ENCODE results near the gene UBE2U.
A peak's percentile ranks its signal among the peaks of the same experiment; 100 is the strongest.

Gene UBE2U, protein sequence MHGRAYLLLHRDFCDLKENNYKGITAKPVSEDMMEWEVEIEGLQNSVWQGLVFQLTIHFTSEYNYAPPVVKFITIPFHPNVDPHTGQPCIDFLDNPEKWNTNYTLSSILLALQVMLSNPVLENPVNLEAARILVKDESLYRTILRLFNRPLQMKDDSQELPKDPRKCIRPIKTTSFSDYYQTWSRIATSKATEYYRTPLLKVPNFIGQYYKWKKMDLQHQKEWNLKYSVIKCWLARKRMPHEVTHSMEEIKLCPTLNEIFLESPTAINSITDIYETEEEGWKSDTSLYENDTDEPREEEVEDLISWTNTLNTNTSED

GRCh38 chr1:64203420-64203819, at the start of gene UBE2U:
TSS of gene UBE2U (plus strand) at chr1:64203623. CDS start at chr1:64204051, 428 bp downstream.
- no peak for DNase-seq

DNA sequence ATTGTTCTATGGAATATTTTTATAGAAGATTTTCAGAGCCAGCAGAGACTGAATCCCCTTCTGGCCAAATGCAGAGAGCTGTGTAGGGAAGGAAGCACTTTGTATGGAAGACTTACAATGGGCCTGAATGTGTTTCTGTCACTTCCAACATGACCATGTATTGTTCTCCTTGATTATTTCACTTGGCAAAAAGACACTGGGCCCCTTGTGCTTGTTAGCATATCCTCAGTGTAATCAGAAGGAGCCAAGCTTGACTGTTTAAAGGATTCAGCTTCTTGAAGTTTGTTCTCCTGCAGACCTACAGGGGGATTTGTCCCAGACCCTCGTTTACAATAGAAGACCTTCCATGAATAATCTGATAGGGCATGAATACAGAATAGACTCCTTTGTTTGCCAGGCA, 48.1 kb upstream of the UBE2U start:
- DNase-seq, result no peak

DNA sequence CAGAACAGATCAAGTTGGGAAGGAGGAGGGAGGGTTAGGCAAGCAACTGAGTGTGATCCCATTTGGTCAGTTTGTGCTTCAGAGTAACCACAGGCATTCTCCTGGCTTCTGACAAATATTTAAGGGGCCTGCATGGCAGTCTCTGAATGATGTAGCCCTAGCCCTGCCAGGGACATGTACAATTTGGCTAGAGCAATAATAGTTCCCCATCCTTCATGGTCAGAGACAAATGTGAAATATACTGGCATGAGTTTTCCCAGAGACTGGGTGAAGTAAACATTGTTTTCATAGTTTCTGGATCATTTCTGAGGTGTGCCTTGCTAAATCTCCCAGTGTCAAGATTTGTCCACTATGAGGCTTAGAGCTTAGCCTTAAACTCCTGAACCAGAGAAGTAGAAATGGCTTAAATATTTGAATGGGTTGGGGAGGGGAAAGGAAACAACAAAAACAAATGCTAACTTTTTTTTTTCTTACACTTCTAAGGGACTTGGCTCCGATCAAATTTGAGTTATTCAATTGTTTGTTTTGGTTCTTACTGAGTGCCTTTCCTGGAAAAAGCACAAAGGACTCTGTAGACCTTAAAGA, 42.0 kb upstream of the UBE2U start:
- DNase-seq, result no peak

- DNase-seq, result no peak
Observed at GRCh38 chr1:64162151-64162550, 41.3 kb upstream of the UBE2U start.

DNA sequence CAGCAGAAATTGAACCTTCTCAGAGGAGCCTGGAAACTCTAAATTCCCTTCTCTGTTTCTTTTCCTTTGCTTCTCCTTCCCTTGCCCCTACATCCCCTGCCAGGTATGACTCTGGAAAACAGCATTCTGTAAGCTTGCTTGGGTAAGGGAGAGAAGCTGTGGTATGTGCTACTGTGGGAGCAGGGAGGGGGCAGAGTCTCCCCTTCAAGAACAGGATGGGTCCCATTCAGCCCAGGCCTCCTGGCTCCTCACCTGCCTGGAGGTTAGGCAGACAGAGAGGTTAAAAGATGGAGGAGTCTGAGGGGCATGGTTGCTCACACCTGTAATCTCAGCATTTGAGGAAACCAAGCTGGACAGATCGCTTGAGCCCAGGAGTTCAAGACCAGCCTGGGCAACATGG, 40.6 kb upstream of the UBE2U start:
- no peak for DNase-seq

GRCh38 chr1:64163431-64163830, 40.0 kb upstream of the UBE2U start:
- DNase-seq, result no peak

DNA sequence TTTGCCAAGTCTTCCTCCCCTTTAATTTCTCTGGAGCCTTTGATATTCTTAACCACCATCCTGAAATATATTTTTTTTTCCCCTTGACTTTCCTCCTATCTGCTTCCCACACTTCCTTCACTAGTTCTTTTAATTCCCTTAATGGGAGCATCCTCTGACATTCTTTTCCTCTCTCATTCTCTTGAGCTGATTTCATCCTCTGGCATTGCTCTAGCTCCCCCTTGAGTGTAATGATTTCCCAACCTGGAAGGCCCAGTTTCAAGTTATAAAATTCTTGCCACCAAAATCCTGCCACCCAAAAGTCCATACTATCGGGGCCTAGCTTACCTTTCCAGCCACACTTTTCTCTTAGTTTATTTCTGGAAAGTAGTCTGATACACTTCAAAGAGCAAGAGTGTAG, 39.5 kb upstream of the UBE2U start:
- DNase-seq, result peak; percentile 69

- no peak for DNase-seq
Observed at GRCh38 chr1:64166629-64167028, 36.8 kb upstream of the UBE2U start.

DNA sequence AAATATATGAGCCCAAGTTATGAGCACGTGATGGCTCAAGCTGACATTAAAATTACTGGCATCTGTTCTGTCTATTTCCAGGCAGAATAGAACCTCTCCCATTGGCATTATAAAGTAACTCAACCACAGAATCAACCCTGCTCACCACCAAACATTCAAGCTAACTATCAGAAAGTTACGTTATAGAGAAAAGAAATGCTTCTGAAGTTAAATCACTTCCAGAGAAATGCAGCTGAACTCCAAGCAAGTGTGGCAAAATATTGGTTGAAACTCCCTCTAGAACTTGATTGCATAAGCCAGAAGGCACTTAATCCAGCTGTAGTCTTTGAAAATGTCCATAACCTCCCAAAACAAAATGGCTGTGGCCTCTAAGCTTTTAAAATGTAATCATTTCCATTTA, 36.2 kb upstream of the UBE2U start:
- DNase-seq, result peak; percentile 39

DNA sequence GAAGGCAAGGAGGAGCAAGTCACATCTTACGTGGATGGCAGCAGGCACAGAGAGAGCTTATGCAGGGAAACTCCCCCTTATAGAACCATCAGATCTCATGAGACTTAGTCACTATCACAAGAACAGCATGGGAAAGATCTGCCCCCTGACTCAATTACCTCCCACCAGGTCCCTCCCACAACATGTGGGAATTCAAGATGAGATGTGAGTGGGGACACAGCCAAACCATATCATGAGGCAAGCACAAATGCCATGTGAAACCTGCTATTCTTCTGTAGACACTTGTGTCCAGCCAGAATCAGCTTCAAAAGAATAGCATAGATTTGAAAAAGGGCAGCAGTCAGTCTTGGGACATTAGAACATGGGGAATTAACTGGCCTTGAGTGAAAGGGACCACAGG, 32.2 kb upstream of the UBE2U start:
- peak; percentile 13 for DNase-seq

DNA sequence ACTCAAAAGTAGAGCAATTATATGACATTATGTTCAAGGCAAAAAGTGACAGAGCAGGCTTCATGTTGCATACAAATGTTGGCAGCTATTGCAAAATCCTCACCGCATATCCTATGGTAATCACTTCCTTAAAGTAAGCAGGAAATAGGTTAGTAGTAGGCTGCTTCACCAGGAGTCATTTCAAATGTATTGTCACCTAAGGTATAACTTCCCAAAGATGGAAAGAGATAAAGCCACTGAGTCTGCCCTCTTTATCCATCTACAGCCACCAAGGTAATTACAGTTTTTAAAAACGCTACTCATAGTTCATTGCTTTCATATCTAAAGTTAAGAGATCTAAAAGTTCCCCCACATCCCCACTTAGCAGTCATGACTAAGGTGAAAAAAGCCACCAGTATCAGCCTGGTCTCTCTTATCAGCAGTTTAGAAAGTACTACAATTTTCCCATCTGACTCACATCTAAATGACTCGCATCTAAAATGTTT, 31.6 kb upstream of the UBE2U start:
- DNase-seq, result peak; percentile 82

DNA sequence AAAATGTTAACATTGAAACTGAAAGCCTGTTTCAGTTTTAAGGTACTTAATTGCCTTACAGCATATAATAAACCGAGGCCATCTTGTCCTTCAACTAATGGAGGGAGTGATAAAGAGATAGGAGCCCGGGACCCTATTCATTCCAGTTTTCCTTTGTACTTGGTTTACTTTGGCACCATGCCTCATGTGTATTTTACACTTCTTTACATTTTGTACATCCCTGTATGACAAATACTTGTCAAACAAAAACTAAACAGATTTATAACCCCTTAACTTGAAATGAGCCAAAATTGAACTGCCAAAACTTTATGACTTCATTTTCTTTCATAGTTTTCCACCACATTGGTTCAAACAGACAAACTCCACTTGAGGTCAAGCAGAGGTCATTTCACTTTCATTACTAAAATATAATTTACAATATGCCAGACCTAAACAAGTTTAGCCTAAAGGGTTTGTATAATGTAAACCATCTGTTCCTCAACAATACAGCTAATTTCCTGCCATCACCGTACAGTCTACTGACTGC, 30.9 kb upstream of the UBE2U start:
- peak; percentile 41 for DNase-seq

GRCh38 chr1:64173336-64173940, 30.0 kb upstream of the UBE2U start:
- peak; percentile 26 for DNase-seq

DNA sequence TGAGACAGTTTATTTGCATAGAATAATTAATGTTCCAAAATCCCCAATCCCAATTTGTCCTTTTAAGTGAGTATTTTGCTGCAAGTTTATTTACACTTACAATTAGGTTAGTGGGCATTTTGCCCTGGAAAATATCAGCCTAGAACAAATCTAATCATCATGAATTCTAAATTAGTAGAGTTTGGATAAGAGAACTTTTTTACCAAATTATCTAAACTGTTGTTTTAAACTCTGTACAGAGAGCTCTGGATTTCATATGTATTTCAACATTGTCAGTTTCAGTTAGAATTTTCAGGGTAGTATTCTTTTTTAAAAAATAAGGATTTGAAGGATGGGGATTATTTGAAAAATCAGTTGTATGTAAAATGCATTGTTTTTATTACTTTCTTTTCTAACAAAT, 27.8 kb upstream of the UBE2U start:
- DNase-seq, result no peak

GRCh38 chr1:64176659-64177058, 26.8 kb upstream of the UBE2U start:
- no peak for DNase-seq

- DNase-seq, result no peak
Observed at GRCh38 chr1:64179588-64179987, 23.8 kb upstream of the UBE2U start.

DNA sequence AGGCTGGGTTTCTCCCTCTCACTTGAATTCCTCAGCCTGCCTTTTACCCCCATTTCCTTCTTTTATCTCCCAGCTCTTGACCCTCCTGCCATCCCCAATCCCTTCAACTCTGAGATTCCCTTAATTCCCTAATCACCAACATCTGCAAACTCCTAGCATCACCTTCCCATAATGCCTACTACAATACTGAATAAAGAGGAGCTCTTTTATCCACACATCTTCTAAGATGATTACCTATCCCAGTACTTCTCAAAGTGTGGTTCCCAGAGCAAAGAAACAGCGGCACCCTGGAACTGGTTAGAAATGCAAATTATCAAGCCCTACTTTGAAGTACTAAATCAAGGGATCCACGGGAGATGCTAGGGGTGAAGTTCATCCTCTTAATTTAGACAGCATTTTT, 21.2 kb upstream of the UBE2U start:
- no peak for DNase-seq

DNA sequence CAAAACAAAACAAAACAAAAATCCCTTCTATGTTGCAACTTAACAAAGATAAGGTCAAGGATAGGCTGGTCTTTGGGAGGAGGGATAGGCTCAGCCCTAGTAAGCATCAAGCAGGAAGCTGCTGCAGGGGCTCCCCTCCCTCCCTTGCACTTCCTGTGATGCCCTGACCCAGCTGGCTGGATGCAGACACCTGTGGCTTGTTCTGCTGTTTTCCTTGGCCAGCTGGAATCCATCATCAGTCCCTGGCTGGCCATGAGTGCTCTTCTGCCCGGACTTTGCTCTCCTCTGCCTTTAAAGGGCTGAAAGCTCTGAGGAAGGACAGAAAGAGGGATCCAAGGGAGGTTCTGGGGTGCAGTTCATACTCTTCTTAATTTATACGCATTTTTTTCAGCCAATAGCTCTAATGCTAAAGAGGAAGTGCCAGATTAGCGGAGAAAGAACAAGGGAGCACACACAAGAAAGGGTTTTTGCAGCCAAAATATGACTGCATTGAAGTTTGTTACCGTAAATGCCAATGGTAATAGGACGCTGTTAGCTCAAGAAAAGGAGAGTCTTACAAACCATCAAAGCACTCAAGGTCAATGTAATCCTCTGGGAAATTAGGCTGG, 19.9 kb upstream of the UBE2U start:
- DNase-seq, result peak; percentile 17

DNA sequence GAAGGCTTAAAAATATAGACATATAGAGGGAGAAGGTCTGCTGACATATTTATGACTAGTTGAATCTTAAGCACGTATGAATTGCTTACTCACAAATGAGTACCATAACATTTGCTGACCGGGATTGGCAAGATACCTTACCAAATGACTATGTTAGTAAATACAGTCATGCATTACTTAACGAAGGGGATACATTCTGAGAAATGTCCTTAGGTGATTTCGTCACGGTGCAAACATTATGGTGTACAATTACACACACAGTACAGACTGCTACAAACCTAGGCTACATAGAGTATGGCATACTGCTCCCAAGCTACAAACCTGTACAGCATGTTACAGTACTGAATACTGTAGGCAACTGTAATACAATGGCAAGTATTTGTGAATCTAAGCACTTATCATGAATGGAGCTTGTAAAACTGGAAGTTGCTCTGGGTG, 19.4 kb upstream of the UBE2U start:
- DNase-seq, result peak; percentile 17

- DNase-seq, result no peak
Observed at GRCh38 chr1:64186138-64186897, 17.1 kb upstream of the UBE2U start.

- no peak for DNase-seq
Observed at GRCh38 chr1:64186898-64187280, 16.5 kb upstream of the UBE2U start.

DNA sequence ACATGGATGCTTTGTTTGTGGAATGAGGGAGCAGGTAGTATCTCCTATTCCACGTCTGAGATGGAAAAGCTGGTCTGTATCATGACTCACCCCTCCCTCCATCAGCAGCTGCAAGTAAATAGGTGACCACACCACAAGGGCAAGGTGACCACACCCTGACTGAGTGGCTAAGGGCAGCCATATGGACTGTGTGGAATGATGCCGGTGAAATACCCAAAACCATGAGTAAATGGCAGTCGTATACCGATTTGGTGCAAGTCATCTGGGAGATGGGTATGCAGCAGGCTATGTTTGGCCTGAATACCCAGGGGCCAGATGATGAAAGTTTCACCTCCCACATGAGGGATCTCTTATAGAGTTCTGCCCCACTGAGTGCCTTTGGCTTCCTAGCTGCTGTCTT, 15.8 kb upstream of the UBE2U start:
- no peak for DNase-seq

DNA sequence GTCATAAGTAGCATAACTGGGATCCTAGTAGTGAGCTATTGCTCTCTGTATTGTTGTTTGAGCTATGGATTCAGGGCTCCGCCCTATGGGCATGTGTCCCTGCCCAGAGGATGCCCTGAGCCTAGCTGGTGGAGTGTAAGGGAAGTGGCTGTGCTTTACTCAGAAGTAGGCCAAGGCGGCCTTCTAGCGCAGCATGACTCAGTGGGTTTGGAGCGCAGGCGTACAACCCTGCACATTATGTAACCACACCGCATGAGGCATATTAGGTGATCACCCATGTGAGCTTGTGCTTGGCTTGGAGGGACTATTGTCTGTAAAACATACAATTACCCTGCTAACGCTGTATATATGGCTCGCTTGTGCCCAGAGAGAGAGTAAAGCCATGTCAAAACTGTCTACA, 11.1 kb upstream of the UBE2U start:
- no peak for DNase-seq

Measured in NCI-H226 (cell line).